ENCODE results near the gene GPD1L. TPM values are rescaled to one million over a fixed set of nuclear protein-coding genes. Genes with fewer than 3 reads are reported as not detected.

The GPD1L gene
- polyA plus RNA-seq, 1 donor from 2014 or later = 18.2 TPM

GRCh38 chr3:32093204-32093603, 13.2 kb upstream of the GPD1L start:
- Histone ChIP-seq H3K79me2 (replicated peaks; ENCODE audit: insufficient read depth, low read length) (no peaks in the 10 kb centered on the region), H4K20me1 (ENCODE audit: insufficient read depth) (no peaks in the 10 kb centered on the region), H3K27me3 (ENCODE audit: insufficient read depth, low read depth, low read length) (no peaks in the 10 kb centered on the region), H3K4me2 (ENCODE audit: low read length) (no peak overlapping the region), H3K9ac (ENCODE audit: low read length) (no peak overlapping the region), H3K9me3 (ENCODE audit: low read length) (no peaks in the 10 kb centered on the region), H3K27ac (ENCODE audit: low read length) (no peak overlapping the region), H3F3A (ENCODE audit: insufficient read depth, low read length, poor library complexity, severe bottlenecking) (no peaks in the 10 kb centered on the region), H3K4me3 (ENCODE audit: low read length) (no peak overlapping the region), H2AFZ (ENCODE audit: low read depth, low read length) (no peak overlapping the region), H3K36me3 (ENCODE audit: insufficient read depth, low read length) (no peaks in the 10 kb centered on the region), H3K9me2 (ENCODE audit: insufficient read depth, low read length) (no peaks in the 10 kb centered on the region)
- TF ChIP-seq REST (IDR thresholded peaks at IDR 0.05; ENCODE audit: borderline replicate concordance) (no peak), TAF1 (IDR thresholded peaks at IDR 0.05; ENCODE audit: low read depth) (no peak), POLR2AphosphoS5 (IDR thresholded peaks at IDR 0.05) (no peak), EP300 (conservative IDR thresholded peaks at IDR 0.05; ENCODE audit: poor library complexity, severe bottlenecking) (no peak), EZH2 (IDR thresholded peaks at IDR 0.05; ENCODE audit: borderline replicate concordance, insufficient read depth, low read length, poor library complexity, severe bottlenecking) (no peak)
- TF ChIP-seq, protein P1, sequence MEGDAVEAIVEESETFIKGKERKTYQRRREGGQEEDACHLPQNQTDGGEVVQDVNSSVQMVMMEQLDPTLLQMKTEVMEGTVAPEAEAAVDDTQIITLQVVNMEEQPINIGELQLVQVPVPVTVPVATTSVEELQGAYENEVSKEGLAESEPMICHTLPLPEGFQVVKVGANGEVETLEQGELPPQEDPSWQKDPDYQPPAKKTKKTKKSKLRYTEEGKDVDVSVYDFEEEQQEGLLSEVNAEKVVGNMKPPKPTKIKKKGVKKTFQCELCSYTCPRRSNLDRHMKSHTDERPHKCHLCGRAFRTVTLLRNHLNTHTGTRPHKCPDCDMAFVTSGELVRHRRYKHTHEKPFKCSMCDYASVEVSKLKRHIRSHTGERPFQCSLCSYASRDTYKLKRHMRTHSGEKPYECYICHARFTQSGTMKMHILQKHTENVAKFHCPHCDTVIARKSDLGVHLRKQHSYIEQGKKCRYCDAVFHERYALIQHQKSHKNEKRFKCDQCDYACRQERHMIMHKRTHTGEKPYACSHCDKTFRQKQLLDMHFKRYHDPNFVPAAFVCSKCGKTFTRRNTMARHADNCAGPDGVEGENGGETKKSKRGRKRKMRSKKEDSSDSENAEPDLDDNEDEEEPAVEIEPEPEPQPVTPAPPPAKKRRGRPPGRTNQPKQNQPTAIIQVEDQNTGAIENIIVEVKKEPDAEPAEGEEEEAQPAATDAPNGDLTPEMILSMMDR (IDR thresholded peaks at IDR 0.05; ENCODE audit: poor library complexity, severe bottlenecking) = no peak

- H3K4me3 ChIP-seq (ENCODE audit: low read length) = no peak overlapping the region
- TF ChIP-seq TAF1 (IDR thresholded peaks at IDR 0.05; ENCODE audit: low read depth) (no peak), EZH2 (IDR thresholded peaks at IDR 0.05; ENCODE audit: borderline replicate concordance, insufficient read depth, low read length, poor library complexity, severe bottlenecking) (no peak), REST (IDR thresholded peaks at IDR 0.05; ENCODE audit: borderline replicate concordance) (no peak), POLR2AphosphoS5 (IDR thresholded peaks at IDR 0.05) (no peak), EP300 (conservative IDR thresholded peaks at IDR 0.05; ENCODE audit: poor library complexity, severe bottlenecking) (no peak), SMC3 (conservative IDR thresholded peaks at IDR 0.05; ENCODE audit: poor library complexity) (no peak)
- H3K4me2 ChIP-seq (ENCODE audit: low read length) = no peak overlapping the region
- no peaks in the 10 kb centered on the region for H3K9me2 ChIP-seq (ENCODE audit: insufficient read depth, low read length)
- no peaks in the 10 kb centered on the region for H3F3A ChIP-seq (ENCODE audit: insufficient read depth, low read length, poor library complexity, severe bottlenecking)
- no peaks in the 10 kb centered on the region for H3K79me2 ChIP-seq (replicated peaks; ENCODE audit: insufficient read depth, low read length)
- no peak overlapping the region for H2AFZ ChIP-seq (ENCODE audit: low read depth, low read length)
- no peak overlapping the region for H3K27ac ChIP-seq (ENCODE audit: low read length)
- H3K9me3 ChIP-seq (ENCODE audit: low read length) = no peaks in the 10 kb centered on the region
- H4K20me1 ChIP-seq (ENCODE audit: insufficient read depth) = no peaks in the 10 kb centered on the region
- no peaks in the 10 kb centered on the region for H3K27me3 ChIP-seq (ENCODE audit: insufficient read depth, low read depth, low read length)
- H3K9ac ChIP-seq (ENCODE audit: low read length) = no peak overlapping the region
- no peaks in the 10 kb centered on the region for H3K36me3 ChIP-seq (ENCODE audit: insufficient read depth, low read length)
Observed at GRCh38 chr3:32095431-32095830, 11.0 kb upstream of the GPD1L start.
